Measurements from ENCODE around the gene MAP2K7.
A peak's percentile ranks its signal among the peaks of the same experiment; 100 is the strongest.

MAP2K7 gene

DNA sequence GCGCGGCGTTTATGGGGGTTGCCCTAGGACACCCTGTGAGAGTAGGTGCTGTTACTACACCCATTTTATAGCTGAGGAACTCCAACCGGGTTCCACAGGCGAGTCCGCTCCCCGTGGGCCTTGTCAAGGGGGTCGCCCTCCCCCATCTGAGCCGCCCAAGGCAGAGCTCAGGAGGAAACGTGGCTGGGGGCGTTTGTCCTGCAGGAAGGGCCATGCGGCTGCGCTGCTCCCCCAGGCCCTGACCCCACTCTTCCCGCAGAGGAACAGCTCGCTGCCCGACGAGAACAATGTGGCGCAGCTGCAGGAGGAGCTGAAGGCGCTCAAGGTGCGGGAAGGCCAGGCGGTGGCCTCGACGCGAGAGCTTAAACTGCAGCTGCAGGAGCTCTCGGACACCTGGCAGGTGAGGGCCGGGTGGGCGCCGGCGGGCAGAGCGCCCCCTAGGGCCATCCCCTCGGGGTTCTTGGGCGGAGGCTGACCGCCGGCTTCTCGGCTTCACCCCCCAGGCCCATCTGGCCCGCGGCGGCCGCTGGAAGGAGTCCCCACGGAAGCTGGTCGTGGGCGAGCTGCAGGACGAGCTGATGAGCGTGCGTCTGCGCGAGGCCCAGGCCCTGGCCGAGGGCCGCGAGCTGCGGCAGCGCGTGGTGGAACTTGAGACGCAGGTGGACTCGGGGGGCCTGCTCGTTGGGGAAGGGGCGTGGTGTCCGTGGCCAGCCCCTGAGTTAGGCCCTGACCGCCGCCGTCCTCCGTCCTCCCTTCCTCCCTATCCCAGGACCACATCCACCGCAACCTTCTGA, 41.9 kb upstream of the MAP2K7 start:
- Histone ChIP-seq H3K4me1 (ENCODE audit: control insufficient read depth in 1 of 2, insufficient read depth in 2 of 2, low read length in 2 of 2) (peaks cover 0 to 10% of the 10 kb centered on the region in 2 donors), H3K9me3 (ENCODE audit: control insufficient read depth in 1 of 2, low read length in 2 of 2) (no peaks in the 10 kb centered on the region), H3K36me3 (ENCODE audit: control insufficient read depth in 1 of 2, insufficient read depth in 2 of 2, low read length in 2 of 2) (peaks cover 0 to 29% of the 10 kb centered on the region in 2 donors), H3K27ac (ENCODE audit: low read length) (no peak overlapping the region), H3K27me3 (ENCODE audit: low read depth, low read length) (peaks cover 12% of the 10 kb centered on the region), H3K4me3 (ENCODE audit: low read depth in 1 of 2, low read length in 2 of 2) (peak overlapping the region in 1 of 2 donors; percentile 53)

DNA sequence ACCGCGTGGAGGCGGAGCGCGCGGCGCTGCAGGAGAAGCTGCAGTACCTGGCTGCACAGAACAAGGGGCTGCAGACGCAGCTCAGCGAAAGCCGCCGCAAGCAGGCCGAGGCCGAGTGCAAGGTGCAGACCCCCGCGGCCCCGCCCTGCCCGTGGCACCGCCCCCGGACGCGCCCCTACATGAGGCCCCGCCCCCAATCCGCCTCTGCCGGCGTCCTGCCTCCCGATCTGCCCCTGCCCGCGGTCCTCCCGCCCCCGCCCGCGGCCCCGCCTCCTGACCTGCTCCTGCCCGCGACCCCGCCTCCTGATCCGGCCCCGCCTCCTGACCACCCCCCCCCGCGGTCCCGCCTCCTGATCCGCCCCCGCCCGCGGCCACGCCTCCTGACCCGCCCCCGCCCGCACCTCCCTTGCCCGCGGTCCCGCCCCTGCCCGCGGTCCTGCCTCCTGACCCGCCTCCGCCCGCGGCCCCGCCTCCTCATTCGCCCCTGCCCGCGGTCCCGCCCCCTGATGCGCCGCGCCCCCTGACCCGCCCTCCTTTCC, 41.2 kb upstream of the MAP2K7 start:
- Histone ChIP-seq H3K27me3 (ENCODE audit: low read depth, low read length) (peaks cover 17% of the 10 kb centered on the region), H3K36me3 (ENCODE audit: control insufficient read depth in 1 of 2, insufficient read depth in 2 of 2, low read length in 2 of 2) (peaks cover 0 to 29% of the 10 kb centered on the region in 2 donors), H3K4me1 (ENCODE audit: control insufficient read depth in 1 of 2, insufficient read depth in 2 of 2, low read length in 2 of 2) (peaks cover 0 to 13% of the 10 kb centered on the region in 2 donors), H3K9me3 (ENCODE audit: control insufficient read depth in 1 of 2, low read length in 2 of 2) (no peaks in the 10 kb centered on the region), H3K4me3 (ENCODE audit: low read depth in 1 of 2, low read length in 2 of 2) (peak overlapping the region in 1 of 2 donors; percentile 53), H3K27ac (ENCODE audit: low read length) (no peak overlapping the region)

DNA sequence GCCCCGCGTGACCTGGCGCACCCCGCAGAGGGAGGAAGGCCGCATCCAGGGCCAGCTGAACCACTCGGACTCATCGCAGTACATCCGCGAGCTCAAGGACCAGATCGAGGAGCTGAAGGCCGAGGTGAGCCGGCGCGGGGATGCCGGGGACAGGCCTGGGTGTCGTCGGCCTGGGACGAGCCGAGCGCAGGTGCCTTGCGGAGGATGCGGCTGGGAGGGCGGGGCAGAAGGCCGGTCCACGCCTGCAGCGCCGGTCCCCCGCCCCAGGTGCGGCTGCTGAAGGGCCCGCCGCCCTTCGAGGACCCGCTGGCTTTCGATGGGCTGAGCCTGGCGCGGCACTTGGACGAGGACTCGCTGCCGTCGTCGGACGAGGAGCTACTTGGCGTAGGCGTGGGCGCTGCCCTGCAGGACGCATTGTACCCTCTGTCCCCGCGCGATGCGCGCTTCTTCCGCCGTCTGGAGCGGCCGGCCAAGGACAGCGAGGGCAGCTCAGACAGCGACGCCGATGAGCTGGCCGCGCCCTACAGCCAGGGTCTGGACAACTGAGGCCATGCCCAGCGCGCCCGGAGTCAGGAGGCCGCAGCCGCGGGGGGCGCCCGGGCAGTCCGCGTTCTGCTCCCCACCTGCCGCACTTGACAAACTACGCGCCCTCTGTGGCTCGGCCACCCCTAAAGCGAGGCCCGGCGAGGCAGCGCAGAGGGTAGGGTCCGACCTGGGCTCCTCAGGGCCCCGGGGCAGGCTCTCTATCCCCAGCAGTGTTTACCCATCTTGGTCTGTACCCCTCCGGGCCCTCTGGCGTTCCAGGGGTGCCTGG, 40.3 kb upstream of the MAP2K7 start:
- Histone ChIP-seq H3K4me3 (ENCODE audit: low read depth in 1 of 2, low read length in 2 of 2) (no peak overlapping the region), H3K4me1 (ENCODE audit: control insufficient read depth in 1 of 2, insufficient read depth in 2 of 2, low read length in 2 of 2) (peaks cover 0 to 18% of the 10 kb centered on the region in 2 donors), H3K27ac (ENCODE audit: low read length) (no peak overlapping the region), H3K27me3 (ENCODE audit: low read depth, low read length) (peaks cover 18% of the 10 kb centered on the region), H3K36me3 (ENCODE audit: control insufficient read depth in 1 of 2, insufficient read depth in 2 of 2, low read length in 2 of 2) (peaks cover 0 to 24% of the 10 kb centered on the region in 2 donors), H3K9me3 (ENCODE audit: control insufficient read depth in 1 of 2, low read length in 2 of 2) (no peaks in the 10 kb centered on the region)

DNA sequence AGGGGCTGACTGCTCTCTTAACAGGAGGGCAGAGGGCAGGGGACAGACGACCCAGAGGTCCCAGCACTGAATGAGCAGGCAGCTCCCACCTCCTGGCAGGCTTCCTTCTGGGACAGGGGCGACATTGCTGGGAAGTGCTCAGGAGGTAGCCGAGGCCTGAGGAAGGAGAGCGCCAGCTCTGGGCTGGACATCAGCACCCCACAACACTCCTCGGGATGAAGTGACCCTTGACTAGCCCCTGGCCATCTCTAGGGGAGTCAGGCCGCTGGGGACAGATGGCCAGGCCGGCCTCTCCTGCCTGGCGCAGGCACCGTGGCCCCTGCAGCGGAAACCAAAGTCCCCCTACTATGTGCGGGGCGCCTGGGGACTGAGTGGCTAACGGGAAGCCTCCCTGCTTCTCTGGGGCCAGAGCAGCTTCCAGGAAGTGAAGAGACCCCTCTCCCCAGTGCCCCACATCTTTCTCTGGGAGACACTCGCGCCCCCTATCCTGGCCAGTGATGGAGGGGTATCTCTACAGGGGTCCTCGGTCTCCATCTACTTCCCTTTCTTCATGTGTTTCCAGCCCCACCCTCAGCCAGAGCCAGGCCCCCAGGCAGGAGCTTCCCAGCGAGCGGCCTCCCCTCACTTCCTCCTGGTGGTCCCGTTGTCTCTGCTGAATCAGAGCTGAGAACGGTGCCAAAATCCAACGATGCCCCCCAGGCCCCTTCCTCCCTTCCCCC, 39.5 kb upstream of the MAP2K7 start:
- H3K36me3 ChIP-seq (ENCODE audit: control insufficient read depth in 1 of 2, insufficient read depth in 2 of 2, low read length in 2 of 2) = peaks cover 0 to 18% of the 10 kb centered on the region in 2 donors
- no peaks in the 10 kb centered on the region for H3K9me3 ChIP-seq (ENCODE audit: control insufficient read depth in 1 of 2, low read length in 2 of 2)
- H3K27ac ChIP-seq (ENCODE audit: low read length) = no peak overlapping the region
- H3K27me3 ChIP-seq (ENCODE audit: low read depth, low read length) = peaks cover 18% of the 10 kb centered on the region
- peaks cover 0 to 26% of the 10 kb centered on the region in 2 donors for H3K4me1 ChIP-seq (ENCODE audit: control insufficient read depth in 1 of 2, insufficient read depth in 2 of 2, low read length in 2 of 2)
- H3K4me3 ChIP-seq (ENCODE audit: low read depth in 1 of 2, low read length in 2 of 2) = no peak overlapping the region

DNA sequence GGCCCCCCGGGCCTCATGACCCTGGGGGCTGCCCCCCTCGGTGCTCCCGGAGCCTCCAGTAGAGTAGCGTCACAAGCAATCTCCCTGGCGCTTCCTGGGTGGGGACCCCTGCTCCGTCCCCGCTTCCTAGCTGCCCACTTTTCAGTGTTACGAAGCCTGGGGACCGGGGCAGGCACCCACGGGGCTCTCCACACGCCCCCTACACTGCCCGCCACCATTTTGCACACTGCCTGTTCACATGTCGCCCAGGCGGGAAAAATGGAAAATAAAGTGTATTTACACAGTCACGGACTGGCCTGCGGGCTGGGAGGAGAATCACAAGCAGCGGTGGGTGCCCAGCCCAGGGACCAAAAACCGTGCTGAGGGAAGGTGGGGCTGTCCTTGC, 39.0 kb upstream of the MAP2K7 start:
- no peak overlapping the region for H3K4me3 ChIP-seq (ENCODE audit: low read depth in 1 of 2, low read length in 2 of 2)
- peaks cover 18% of the 10 kb centered on the region for H3K27me3 ChIP-seq (ENCODE audit: low read depth, low read length)
- H3K9me3 ChIP-seq (ENCODE audit: control insufficient read depth in 1 of 2, low read length in 2 of 2) = no peaks in the 10 kb centered on the region
- peaks cover 0 to 13% of the 10 kb centered on the region in 2 donors for H3K36me3 ChIP-seq (ENCODE audit: control insufficient read depth in 1 of 2, insufficient read depth in 2 of 2, low read length in 2 of 2)
- no peak overlapping the region for H3K27ac ChIP-seq (ENCODE audit: low read length)
- peaks cover 0 to 31% of the 10 kb centered on the region in 2 donors for H3K4me1 ChIP-seq (ENCODE audit: control insufficient read depth in 1 of 2, insufficient read depth in 2 of 2, low read length in 2 of 2)

DNA sequence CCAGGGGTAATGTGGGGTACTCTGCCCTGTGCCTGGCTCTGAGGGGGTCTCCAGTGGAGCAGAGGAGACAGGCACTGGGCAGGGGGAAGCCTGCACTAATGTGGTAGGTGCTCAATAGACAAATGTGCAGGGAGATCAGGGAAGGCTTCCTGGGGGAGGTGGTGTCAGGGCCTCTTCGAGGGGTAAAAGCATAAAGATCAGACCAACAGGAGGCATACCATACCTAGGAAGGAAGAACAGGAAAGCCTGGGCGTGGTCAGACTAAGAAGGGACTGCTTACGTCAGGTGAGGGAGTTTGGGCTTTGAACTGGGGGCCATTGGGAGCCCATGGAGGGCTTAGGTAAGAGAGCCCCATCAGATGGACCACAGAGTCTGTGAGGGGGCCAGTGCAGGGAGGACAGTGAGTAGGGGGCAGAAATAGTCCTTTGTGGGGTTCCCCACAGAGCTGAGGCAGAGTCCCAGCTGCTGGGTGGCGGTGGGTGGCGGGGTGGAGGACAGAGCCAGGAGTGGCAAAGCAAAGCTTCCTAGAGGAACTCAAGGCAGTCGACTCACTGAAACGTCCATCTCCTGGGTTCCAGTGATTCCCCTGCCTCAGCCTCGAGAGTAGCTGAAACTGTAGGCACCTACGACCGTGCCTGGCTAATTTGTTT, 38.3 kb upstream of the MAP2K7 start:
- Histone ChIP-seq H3K27ac (ENCODE audit: low read length) (no peak overlapping the region), H3K4me3 (ENCODE audit: low read depth in 1 of 2, low read length in 2 of 2) (no peak overlapping the region), H3K4me1 (ENCODE audit: control insufficient read depth in 1 of 2, insufficient read depth in 2 of 2, low read length in 2 of 2) (peaks cover 0 to 37% of the 10 kb centered on the region in 2 donors), H3K27me3 (ENCODE audit: low read depth, low read length) (peaks cover 18% of the 10 kb centered on the region), H3K36me3 (ENCODE audit: control insufficient read depth in 1 of 2, insufficient read depth in 2 of 2, low read length in 2 of 2) (peaks cover 0 to 10% of the 10 kb centered on the region in 2 donors), H3K9me3 (ENCODE audit: control insufficient read depth in 1 of 2, low read length in 2 of 2) (no peaks in the 10 kb centered on the region)

DNA sequence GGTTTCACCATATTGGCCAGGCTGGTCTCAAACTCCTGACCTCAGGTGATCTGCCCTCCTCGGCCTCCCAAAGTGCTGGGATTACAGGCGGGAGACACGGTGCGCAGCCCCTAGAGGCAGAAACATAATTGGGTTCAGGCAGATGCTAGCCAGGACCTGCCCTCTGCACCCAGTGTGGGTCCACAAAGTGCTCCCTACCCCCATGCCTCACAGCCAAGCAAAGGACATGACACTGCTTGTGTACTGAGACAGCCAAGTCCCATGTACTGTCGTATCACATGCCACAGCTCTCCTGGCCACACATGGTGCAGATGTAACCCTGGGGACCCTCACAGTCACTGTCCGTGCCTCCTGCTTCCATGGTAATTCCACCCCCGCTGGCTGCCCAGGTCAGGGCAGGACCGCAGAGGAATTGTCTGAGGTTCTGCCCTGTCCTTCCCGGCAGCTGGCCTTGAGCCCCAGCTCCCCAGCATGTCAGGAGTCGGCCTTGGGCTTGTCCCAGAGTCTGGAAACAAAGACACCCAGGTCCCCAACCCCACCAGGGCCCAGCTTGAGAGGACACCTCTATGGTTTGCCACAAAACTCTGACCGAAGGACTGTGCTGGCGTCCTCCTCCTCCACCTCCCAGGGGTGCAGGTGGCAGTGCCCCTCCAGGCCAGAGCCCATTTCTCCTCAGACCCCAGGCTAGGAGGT, 37.1 kb upstream of the MAP2K7 start:
- Histone ChIP-seq H3K4me3 (ENCODE audit: low read depth in 1 of 2, low read length in 2 of 2) (no peak overlapping the region), H3K4me1 (ENCODE audit: control insufficient read depth in 1 of 2, insufficient read depth in 2 of 2, low read length in 2 of 2) (peaks cover 0 to 47% of the 10 kb centered on the region in 2 donors), H3K9me3 (ENCODE audit: control insufficient read depth in 1 of 2, low read length in 2 of 2) (no peaks in the 10 kb centered on the region), H3K27me3 (ENCODE audit: low read depth, low read length) (peaks cover 13% of the 10 kb centered on the region), H3K27ac (ENCODE audit: low read length) (no peak overlapping the region), H3K36me3 (ENCODE audit: control insufficient read depth in 1 of 2, insufficient read depth in 2 of 2, low read length in 2 of 2) (no peaks in the 10 kb centered on the region)

DNA sequence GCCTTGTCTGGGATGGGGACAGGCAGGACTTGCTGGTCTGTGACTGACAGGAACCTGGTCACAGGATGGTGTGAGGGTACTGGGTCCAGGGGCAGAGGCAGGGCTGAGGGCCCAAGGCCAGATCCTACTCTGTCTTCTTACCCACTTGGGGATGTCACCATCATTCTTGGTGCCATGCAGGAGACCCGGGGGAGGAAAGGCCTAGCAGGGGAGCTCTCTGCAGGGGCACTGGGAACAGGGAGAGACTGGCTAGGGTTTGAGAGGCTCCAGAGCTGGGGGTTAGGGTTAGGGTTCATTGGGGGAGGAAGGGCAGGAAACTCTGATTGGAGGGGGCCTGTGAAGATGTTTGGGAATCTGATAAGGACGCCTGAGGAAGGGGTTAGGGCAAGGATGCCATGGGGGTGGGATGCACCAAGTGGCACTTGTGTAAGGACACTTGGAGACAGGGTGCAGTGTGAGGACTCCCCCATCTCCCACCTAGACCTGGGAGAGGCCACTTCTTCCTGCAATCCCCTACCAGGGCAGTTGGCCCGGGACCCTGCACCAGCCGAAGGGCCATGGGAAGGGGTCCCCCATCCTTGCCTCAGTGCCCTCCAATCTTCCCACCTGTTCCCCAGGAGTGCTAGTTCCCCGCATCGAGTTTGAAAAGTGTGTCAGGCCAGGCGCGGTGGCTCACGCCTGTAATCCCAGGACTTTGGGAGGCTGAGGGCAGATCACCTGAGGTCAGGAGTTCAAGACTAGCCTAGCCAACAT, 36.4 kb upstream of the MAP2K7 start:
- H3K36me3 ChIP-seq (ENCODE audit: control insufficient read depth in 1 of 2, insufficient read depth in 2 of 2, low read length in 2 of 2) = no peaks in the 10 kb centered on the region
- peaks cover 0 to 46% of the 10 kb centered on the region in 2 donors for H3K4me1 ChIP-seq (ENCODE audit: control insufficient read depth in 1 of 2, insufficient read depth in 2 of 2, low read length in 2 of 2)
- H3K27ac ChIP-seq (ENCODE audit: low read length) = no peak overlapping the region
- H3K4me3 ChIP-seq (ENCODE audit: low read depth in 1 of 2, low read length in 2 of 2) = no peak overlapping the region
- H3K9me3 ChIP-seq (ENCODE audit: control insufficient read depth in 1 of 2, low read length in 2 of 2) = no peaks in the 10 kb centered on the region
- H3K27me3 ChIP-seq (ENCODE audit: low read depth, low read length) = peaks cover 11% of the 10 kb centered on the region

DNA sequence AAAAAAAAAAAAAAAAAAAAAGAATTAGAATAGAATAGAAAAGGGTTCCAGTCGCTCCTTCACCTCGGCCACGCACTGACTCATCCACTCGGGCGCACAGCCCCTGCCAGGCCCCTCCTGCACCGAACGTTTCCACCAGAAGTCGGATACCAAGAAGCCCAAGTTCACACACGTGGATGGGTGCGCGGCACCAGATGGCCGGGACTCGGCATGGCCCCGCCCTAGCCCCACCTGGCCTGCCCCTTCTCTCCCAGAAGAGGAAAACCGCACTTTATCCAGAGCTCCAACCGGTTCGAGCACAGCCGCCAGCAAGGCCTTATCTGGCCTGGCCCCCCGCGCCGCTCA, 35.4 kb upstream of the MAP2K7 start:
- Histone ChIP-seq H3K4me1 (ENCODE audit: control insufficient read depth in 1 of 2, insufficient read depth in 2 of 2, low read length in 2 of 2) (peaks cover 0 to 50% of the 10 kb centered on the region in 2 donors), H3K27ac (ENCODE audit: low read length) (no peak overlapping the region), H3K27me3 (ENCODE audit: low read depth, low read length) (peaks cover 17% of the 10 kb centered on the region), H3K9me3 (ENCODE audit: control insufficient read depth in 1 of 2, low read length in 2 of 2) (no peaks in the 10 kb centered on the region), H3K4me3 (ENCODE audit: low read depth in 1 of 2, low read length in 2 of 2) (peak overlapping the region in 1 of 2 donors; percentile 61), H3K36me3 (ENCODE audit: control insufficient read depth in 1 of 2, insufficient read depth in 2 of 2, low read length in 2 of 2) (no peaks in the 10 kb centered on the region)
